Glomerular endothelial cell (primary cell): ENCODE results near the gene TNFSF8. TPM values are rescaled to one million over a fixed set of nuclear protein-coding genes. Genes with fewer than 3 reads are reported as not detected.

Experiments used
- DNase-seq: peaks from one replicate; pipeline ENCODE4 v3.0.0-alpha.2; 2011; ENCODE audit warnings: low read depth, low spot score; ENCODE audit errors: extremely low read depth
- total RNA-seq: library from RNA; depleted of rRNA; stranded (reverse); fragments of >200 nt; gene quantifications from 2 replicates; pipeline ENCODE4 v1.2.3, GENCODE V29; 2015

Gene TNFSF8
- total RNA-seq, 1 donor from 2014 or later = not detected

DNA sequence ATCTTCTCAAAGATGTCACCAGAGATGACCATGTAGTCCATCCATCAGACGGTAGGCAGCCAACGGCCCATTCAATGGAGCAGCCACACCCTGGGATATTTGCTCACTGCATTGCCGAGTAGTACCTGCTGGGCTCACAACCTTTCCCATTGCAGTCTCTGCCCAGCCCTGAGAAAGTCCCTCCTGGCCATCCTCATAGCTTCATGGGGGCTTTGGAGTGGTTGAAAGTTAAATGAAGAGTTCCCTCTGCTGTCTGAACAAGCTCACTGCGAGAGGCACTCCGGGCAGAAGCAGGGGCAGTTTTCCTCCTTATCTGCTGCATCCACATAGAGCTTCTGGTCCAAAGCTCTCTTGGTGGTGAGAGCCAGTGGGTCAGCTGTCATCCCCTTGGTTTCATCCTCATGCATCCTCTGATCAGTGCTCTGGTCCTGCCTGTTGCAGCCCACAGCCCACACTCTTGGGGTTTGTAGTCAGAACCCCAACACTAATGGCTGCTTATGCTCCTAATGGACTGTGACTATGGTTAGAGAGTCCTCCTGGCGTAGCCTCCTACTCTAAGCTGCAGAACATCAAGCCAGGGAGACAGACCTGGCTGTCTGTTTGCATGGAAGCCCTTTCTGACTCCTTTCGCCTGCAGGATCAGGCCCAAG is 23.3 kb downstream of the TNFSF8 start:
- DNase-seq = no peak

DNA sequence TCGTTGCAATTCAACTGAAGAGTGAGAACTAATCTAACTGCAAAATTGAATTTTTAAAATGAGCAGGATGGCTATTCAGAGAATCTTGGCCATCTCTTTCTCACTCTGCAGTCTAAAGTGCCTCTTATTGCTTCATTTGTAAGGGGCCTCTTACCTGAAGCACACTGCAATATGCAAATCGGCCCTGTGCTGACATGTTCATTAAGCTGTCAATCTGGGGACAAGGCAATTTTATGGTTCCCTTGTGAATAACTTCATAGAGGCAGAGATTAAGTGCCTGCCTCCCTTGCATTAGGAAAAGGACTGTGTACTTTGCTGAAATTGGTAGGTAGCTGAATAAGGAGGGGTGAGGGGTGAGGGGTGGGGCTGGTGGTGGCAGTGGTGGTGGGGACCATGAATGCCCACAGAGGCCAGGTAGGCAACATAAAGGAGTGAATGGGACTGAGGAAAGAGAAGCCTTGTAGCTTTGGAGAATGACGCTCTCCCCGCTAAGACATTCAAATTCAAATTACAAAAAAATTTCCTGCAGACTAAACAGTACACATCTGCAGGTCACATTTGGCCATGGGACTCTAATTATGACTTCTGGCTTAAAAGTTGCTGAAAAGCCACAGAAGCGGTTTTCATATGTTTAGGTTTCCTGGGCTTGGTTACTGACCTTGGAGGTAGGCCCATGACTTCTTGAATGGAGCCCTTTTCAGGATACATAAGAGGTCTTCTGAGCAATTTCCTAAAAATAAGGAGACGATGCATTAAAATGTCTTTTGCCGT is 25.0 kb downstream of the TNFSF8 start:
- no peak for DNase-seq

DNA sequence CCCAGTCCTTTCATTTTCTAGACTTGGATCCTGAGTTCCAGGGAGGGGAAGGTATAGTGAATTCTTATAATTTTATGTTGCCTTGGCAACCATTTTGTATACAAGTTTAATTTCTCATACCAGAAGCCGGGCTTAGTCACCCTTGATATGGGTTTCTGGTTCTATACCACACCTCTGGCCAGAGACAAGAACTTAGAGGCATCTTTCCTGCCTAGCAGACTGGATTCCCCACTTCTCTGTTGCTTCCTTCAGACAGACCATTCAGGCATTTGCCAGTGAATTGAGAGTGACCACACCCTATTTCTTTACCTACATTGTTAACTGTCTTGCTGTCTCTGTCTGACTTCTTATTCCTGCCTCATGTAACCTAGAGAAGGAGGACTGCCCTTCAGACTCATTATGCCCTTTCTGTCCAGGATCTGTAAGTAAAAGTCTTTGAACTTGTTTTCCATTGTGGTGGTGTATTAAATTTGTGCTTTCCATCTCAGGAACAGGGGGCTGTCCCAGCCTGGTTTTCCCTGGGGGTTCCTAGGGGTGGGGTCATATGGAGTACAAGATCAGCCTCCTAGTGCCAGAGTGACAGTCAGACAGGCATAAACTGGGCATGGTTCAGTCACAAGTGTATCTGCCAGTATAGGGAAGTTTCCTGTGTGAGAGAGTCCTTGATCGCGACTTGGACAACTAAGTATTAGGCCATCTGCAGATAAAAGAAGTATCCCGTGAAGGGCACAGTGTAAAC is 27.4 kb downstream of the TNFSF8 start:
- no peak for DNase-seq

DNA sequence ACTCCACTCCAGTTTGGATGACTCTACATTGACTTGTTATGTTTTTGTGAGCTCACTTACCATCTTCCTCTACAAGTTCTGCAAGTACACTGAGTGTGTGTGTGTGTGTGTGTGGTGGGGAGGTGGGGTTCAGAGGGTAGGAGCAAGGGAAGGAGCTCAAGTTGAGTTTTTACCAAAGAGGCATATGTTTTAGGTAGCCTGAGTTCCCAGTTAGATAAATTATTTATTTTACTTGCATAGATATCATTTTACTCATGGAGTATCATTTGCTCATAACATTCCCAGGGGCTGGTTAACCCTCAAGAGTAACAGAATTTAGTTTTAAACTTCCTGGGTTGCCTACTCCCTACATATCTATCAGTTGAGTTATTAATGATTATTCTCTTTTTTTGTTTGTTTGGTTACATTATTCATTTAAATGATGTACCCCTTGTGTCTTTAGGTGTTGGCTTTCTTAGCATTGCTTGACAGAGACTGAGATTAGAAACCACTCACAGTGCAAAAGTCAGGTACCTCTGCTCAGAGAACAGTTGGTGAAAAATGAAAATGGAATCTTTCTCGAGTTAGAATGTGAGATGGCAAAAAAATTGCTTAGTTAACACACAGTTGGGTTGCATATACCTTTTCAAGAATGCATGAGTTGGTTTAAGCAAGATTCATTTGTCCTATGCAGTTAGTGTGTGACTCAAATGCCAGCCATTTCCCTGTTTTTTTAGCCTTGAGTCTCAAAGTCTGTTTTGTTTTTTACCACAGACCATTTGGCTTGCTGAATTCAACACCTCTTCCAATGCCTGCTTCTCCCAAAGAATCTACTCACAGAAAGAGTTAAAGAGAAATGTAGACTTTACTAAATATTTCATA is 29.2 kb downstream of the TNFSF8 start:
- no peak for DNase-seq

DNA sequence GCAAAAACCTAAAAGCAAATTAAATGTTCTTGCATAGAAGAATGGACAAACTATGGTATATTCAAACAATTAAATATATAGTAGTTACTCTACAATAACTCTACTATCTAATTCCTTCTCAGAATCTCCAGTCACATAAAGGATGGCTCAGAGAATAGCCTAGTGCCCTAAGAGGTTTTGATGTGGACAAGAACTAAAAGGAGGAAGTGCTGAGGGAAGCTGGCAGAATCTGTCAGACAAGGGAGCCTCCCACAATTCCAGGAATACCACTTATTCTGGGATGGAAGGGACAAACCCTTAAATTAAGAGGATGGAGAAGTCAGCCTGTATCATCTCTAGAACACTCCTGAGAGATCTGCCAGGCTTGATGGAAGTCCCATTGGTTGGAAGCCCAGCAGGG is 30.4 kb downstream of the TNFSF8 start:
- no peak for DNase-seq

DNA sequence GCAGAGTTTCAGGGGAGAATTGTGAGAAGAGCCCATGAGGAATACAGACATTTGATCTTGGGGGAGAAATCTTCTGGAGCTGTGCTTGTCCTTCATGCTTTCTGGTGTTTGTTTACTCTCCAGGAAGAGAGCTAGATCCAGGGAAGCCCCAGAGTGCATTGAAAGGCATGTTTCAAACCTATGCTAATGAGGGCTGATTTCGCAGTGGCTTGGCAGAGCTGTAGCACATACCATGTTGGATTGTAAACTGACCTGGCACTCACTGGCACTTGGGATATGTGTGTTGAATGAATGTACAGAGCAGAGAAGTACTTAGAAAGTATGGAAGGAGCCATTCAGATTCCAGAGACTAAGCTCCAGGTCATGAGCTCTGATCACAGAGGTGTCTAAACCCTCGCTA is 30.9 kb downstream of the TNFSF8 start:
- no peak for DNase-seq

GRCh38 chr9:114898741-114899140 is 31.6 kb downstream of the TNFSF8 start:
- peak; percentile 58 for DNase-seq

DNA sequence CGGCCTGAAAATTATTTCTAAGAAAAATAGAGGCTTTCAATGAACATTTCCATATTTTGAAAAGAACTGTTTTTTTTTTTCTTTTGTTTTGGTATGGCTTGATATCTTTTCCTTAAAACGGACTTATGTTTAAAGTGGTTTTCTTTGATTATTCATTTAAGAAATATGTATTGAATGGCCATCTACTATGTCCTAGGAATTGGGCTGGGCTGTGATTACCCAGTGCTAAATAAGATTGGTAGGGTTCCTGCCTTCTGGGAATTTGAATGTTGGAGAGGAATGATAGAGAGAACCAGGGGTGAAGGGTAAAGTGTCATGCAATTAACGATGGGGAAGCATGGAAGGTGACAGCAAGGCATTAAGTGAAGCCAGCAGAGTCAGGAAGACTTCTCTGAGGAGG is 33.2 kb downstream of the TNFSF8 start:
- DNase-seq = no peak

GRCh38 chr9:114896344-114896743 is 34.0 kb downstream of the TNFSF8 start:
- DNase-seq = no peak

GRCh38 chr9:114895521-114895991 is 34.8 kb downstream of the TNFSF8 start:
- no peak for DNase-seq

DNA sequence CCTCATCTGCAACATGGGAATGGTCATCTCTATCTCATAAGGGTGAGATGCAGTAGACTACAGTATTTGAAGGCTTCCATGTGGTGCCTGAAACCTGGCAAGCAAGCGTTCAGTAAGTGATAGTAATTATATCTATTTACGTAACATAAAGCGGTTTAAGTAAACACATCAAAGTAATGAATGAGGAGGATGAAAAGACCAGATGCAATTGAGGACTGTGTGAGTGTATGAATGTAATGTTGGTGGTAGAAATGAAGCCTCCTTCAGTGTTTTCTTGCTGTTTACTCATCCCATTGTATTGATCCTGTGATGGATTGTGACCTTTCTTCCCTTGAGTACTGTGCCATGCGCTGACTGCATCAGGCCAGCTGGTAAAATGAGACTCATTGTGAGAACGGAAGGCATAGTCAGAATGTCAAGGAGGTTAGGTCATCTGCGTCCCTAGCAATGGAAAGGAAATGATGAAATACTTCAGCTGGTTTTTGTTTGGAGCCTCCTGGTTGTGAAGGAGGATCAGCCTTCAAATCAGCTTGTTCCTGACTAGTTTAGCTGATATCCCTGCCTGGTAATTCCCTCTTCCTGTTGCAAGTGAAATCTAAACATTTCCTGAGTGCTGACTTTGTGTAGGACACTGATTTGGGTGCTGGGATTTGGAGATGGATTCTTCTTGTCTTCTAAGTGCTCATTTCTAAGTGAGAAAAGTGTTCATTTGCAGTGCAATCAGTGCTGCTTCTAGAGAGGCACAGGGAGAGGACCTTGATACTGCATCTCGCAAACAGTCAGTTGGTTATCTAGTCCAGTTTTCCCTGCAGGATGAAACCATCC is 35.6 kb downstream of the TNFSF8 start:
- peak; percentile 99 for DNase-seq

- no peak for DNase-seq
Measured at GRCh38 chr9:114894206-114894605, 36.2 kb downstream of the TNFSF8 start.

- peak; percentile 77 for DNase-seq
Measured at GRCh38 chr9:114893221-114894010, 37.0 kb downstream of the TNFSF8 start.

- DNase-seq = no peak
Measured at GRCh38 chr9:114889802-114890224, 40.6 kb downstream of the TNFSF8 start.

GRCh38 chr9:114888607-114889006 is 41.8 kb downstream of the TNFSF8 start:
- no peak for DNase-seq

DNA sequence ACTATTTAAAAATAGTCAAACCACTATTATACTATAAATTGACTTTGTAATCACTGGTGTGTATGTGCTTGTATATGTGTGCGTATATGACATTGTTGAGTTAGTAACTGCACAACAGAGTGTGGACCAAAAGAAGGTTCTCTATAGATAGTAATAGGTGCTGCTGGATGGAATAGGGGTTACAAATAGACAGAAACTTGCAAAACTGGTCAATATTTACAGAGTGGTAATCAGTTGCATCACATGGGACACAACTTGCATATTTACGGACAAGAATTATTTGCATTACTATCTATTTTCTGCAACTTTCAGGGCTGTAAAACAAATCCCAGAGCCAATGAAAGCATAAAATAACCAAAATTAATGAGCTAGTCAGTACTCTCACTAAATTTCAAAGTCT is 42.4 kb downstream of the TNFSF8 start:
- no peak for DNase-seq

DNA sequence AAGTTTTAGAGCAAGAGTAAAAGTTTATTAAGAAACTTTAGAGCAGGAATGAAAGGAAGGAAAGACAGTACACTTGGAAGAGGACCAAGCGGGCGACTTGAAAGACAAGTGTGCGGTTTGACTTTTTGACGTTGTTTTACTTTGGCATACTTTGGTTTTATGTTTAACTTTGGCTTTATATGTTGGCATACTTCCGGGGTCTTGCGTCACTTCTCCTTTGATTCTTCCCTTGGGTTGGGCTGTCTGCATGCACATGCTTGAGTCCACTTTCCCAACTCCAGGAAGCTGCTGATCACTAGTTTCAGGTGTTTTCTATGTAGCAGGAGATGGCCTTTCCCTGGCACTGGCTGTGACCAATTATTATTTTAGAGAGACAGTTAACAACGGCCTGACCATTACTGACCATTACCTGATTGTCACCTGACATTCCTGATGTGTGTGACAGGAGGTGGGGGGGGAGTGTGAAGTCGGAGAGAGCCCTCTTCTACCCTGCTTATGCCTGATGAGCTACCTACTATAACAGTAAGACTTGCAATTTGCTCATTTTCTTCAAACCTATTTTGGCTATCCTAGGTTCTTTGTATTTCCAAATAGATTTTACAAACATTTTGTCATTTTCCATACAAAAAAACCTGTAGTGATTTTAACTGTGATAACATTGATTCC is 45.5 kb downstream of the TNFSF8 start:
- no peak for DNase-seq

- no peak for DNase-seq
Measured at GRCh38 chr9:114883709-114884108, 46.7 kb downstream of the TNFSF8 start.
